IMR-90 (cell line): ENCODE data around the gene BMP3. TPM values are rescaled to one million over a fixed set of nuclear protein-coding genes. Genes with fewer than 3 reads are reported as not detected.

Experiments
- ATAC-seq: fragments of 200-7000 bp; cut with Tn5 transposase; 2 replicates; pipeline ENCODE4 v1.9.1; 2020; ENCODE audit warnings: low read depth, mild to moderate bottlenecking, moderate library complexity
- BruUV-seq: library from RNA; stranded (reverse); fragments of 400-500 nt; replicated peaks from 2 replicates; lab custom pipeline; 2021; lab: Mats Ljungman, UMichigan
- CTCF ChIA-PET: fragments of 300-600 bp; formaldehyde crosslinking; extraction: SDS; loops from one replicate; lab custom pipeline; 2021; ENCODE audit warnings: antibody characterized with exemption; lab: Yijun Ruan, JAX
- POLR2A ChIA-PET: fragments of 300-600 bp; sonication (Branson Sonifier 250); formaldehyde crosslinking; loops from one replicate; lab custom pipeline; 2022; ENCODE audit warnings: antibody characterized with exemption; ENCODE audit not compliant: unreplicated experiment; lab: Charles Lee
- DNase-seq: peaks from one replicate; pipeline ENCODE4 v3.0.0; 2013
- H2AFZ ChIP-seq: replicated peaks from 2 replicates; pipeline ENCODE3; 2013; ENCODE audit warnings: low read length, mild to moderate bottlenecking; ENCODE audit not compliant: poor library complexity
- H2AK5ac ChIP-seq: 2 replicates; pipeline ENCODE4 v1.6.1; 2013; ENCODE audit warnings: low read depth, low read length, inconsistent platforms
- H2AK9ac ChIP-seq: replicated peaks from 2 replicates; pipeline ENCODE3; 2013; ENCODE audit warnings: mild to moderate bottlenecking, low read depth, low read length, moderate library complexity; ENCODE audit not compliant: poor library complexity
- H2BK120ac ChIP-seq: 2 replicates; pipeline ENCODE4 v1.6.1; 2013; ENCODE audit warnings: low read depth, low read length, inconsistent platforms
- H2BK15ac ChIP-seq: 3 replicates; pipeline ENCODE4 v1.6.1; 2013; ENCODE audit warnings: low read depth, low read length, inconsistent platforms
- H2BK20ac ChIP-seq: 2 replicates; pipeline ENCODE4 v1.6.1; 2013; ENCODE audit warnings: low read depth, mild to moderate bottlenecking, inconsistent platforms, low read length, moderate library complexity
- H2BK5ac ChIP-seq: 2 replicates; pipeline ENCODE4 v1.6.1; 2013; ENCODE audit warnings: mild to moderate bottlenecking, low read depth, low read length, inconsistent platforms; ENCODE audit not compliant: poor library complexity, severe bottlenecking
- H3K14ac ChIP-seq: replicated peaks from 2 replicates; pipeline ENCODE4 v1.6.1; 2013; ENCODE audit warnings: low read depth, low read length, inconsistent platforms
- H3K18ac ChIP-seq: 2 replicates; pipeline ENCODE4 v1.6.1; 2013; ENCODE audit warnings: low read depth, low read length, control low read depth
- H3K23ac ChIP-seq: 2 replicates; pipeline ENCODE4 v1.6.1; 2013; ENCODE audit warnings: low read depth, low read length, inconsistent platforms
- H3K27ac ChIP-seq: 2 replicates; pipeline ENCODE4 v1.5.1; 2013; ENCODE audit warnings: mild to moderate bottlenecking, control low read depth, low read length; ENCODE audit not compliant: insufficient read depth
- H3K27me3 ChIP-seq: 2 replicates; pipeline ENCODE4 v1.6.1; 2013; ENCODE audit warnings: low read length; ENCODE audit not compliant: control insufficient read depth, insufficient read depth
- H3K36me3 ChIP-seq: 2 replicates; pipeline ENCODE4 v1.6.1; 2013; ENCODE audit warnings: low read length, mixed read lengths; ENCODE audit not compliant: control insufficient read depth, insufficient read depth
- H3K4ac ChIP-seq: 2 replicates; pipeline ENCODE4 v1.6.1; 2013; ENCODE audit warnings: low read depth, low read length, inconsistent platforms
- H3K4me1 ChIP-seq: 2 replicates; pipeline ENCODE4 v1.6.1; 2013; ENCODE audit warnings: low read length, mixed read lengths; ENCODE audit not compliant: control insufficient read depth, insufficient read depth
- H3K4me2 ChIP-seq: 2 replicates; pipeline ENCODE4 v1.6.1; 2013; ENCODE audit warnings: low read depth, mild to moderate bottlenecking, control low read depth, low read length, moderate library complexity
- H3K4me3 ChIP-seq: 2 replicates; pipeline ENCODE4 v1.5.1; 2013; ENCODE audit warnings: low read depth, mild to moderate bottlenecking, control low read depth, low read length, moderate library complexity; ENCODE audit not compliant: insufficient read depth
- H3K56ac ChIP-seq: 2 replicates; pipeline ENCODE4 v1.6.1; 2013; ENCODE audit warnings: low read length, inconsistent platforms; ENCODE audit not compliant: insufficient read depth; ENCODE audit errors: extremely low read depth
- H3K79me1 ChIP-seq, 2 experiments: 2 replicates each; pipeline ENCODE4 v1.6.1; 2013; ENCODE audit warnings: low read length in 2 of 2, inconsistent platforms in 1 of 2, low read depth in 1 of 2
- H3K9ac ChIP-seq: 2 replicates; pipeline ENCODE4 v1.6.1; 2013; ENCODE audit warnings: low read depth, low read length, control low read depth
- H3K9me1 ChIP-seq: 2 replicates; pipeline ENCODE4 v1.6.1; 2013; ENCODE audit warnings: low read length, inconsistent platforms; ENCODE audit not compliant: insufficient read depth
- H3K9me3 ChIP-seq: 2 replicates; pipeline ENCODE4 v1.6.1; 2013; ENCODE audit warnings: low read length; ENCODE audit not compliant: control insufficient read depth, insufficient read depth
- H4K20me1 ChIP-seq: 2 replicates; pipeline ENCODE4 v1.6.1; 2013; ENCODE audit warnings: low read length, inconsistent platforms; ENCODE audit not compliant: insufficient read depth
- H4K5ac ChIP-seq: 2 replicates; pipeline ENCODE4 v1.6.1; 2013; ENCODE audit warnings: mild to moderate bottlenecking, low read depth, low read length, control low read depth
- H4K8ac ChIP-seq, 2 experiments: 2 replicates each; pipeline ENCODE4 v1.6.1; 2013; ENCODE audit warnings: low read depth in 2 of 2, low read length in 2 of 2, control low read depth in 1 of 2, inconsistent platforms in 1 of 2
- H4K91ac ChIP-seq: 2 replicates; pipeline ENCODE4 v1.6.1; 2013; ENCODE audit warnings: low read depth, low read length, inconsistent platforms; ENCODE audit not compliant: insufficient read depth
- CEBPB ChIP-seq: IDR thresholded peaks from 2 replicates; pipeline ENCODE4 v1.6.1; 2012; ENCODE audit warnings: low read depth, low read length, improper control_type of control experiment
- CTCF ChIP-seq: conservative IDR thresholded peaks from 2 replicates; pipeline ENCODE4 v1.5.1; 2012; ENCODE audit warnings: mild to moderate bottlenecking, low read depth, low read length, improper control_type of control experiment
- ELK1 ChIP-seq: fragments of 150-350 bp; IDR thresholded peaks from 2 replicates; pipeline ENCODE4 v1.6.1; 2016; ENCODE audit warnings: low read depth, mild to moderate bottlenecking, low read length, moderate library complexity, borderline replicate concordance
- FOS ChIP-seq: fragments of 150-350 bp; IDR thresholded peaks from 2 replicates; pipeline ENCODE4 v1.6.1; 2016; ENCODE audit warnings: low read depth, low read length
- MAFK ChIP-seq: IDR thresholded peaks from 2 replicates; pipeline ENCODE4 v1.6.1; 2012; ENCODE audit warnings: low read depth, low read length, improper control_type of control experiment
- MAZ ChIP-seq: IDR thresholded peaks from 2 replicates; pipeline ENCODE4 v1.6.1; 2012; ENCODE audit warnings: low read depth, mild to moderate bottlenecking, low read length, improper control_type of control experiment, moderate library complexity, borderline replicate concordance
- MXI1 ChIP-seq: IDR thresholded peaks from 2 replicates; pipeline ENCODE4 v1.6.1; 2012; ENCODE audit warnings: low read depth, mild to moderate bottlenecking, low read length, moderate library complexity, borderline replicate concordance
- NFE2L2 ChIP-seq: fragments of 150-350 bp; IDR thresholded peaks from 2 replicates; pipeline ENCODE4 v1.6.1; 2016; ENCODE audit warnings: low read depth, mild to moderate bottlenecking, low read length
- POLR2A ChIP-seq: IDR thresholded peaks from 2 replicates; pipeline ENCODE4 v1.6.1; 2012; ENCODE audit warnings: mild to moderate bottlenecking, low read depth, low read length
- RAD21 ChIP-seq: IDR thresholded peaks from 2 replicates; pipeline ENCODE4 v1.6.1; 2012; ENCODE audit warnings: low read length, improper control_type of control experiment
- RCOR1 ChIP-seq: IDR thresholded peaks from 2 replicates; pipeline ENCODE4 v1.6.1; 2012; ENCODE audit warnings: mild to moderate bottlenecking, low read length, improper control_type of control experiment; ENCODE audit not compliant: insufficient replicate concordance
- RFX5 ChIP-seq: IDR thresholded peaks from 2 replicates; pipeline ENCODE4 v1.8.0; 2012; ENCODE audit warnings: low read depth, mild to moderate bottlenecking, low read length, moderate library complexity
- SMC3 ChIP-seq: fragments of 150-350 bp; IDR thresholded peaks from 2 replicates; pipeline ENCODE4 v1.6.1; 2016; ENCODE audit warnings: low read depth, mild to moderate bottlenecking, antibody characterized with exemption, low read length, moderate library complexity
- WGBS, 2 experiments: methylation state at CpG; one replicate each; pipeline versions ENCODE4 v1.1.5 to v1.1.7; 2013; ENCODE audit warnings: missing lambda C conversion rate in 2 of 2; ENCODE audit not compliant: insufficient read length in 1 of 2; ENCODE audit errors: extremely low coverage in 2 of 2; 5-methylcytosine and 5-hydroxymethylcytosine counted together
- dilution Hi-C: fragments of 300-500 bp; cut with HindIII; formaldehyde crosslinking; loops from one replicate; pipeline ENCODE4 v1.14.3; 2018; ENCODE audit warnings: low sequenced_read_pairs; ENCODE audit not compliant: unreplicated experiment
- in situ Hi-C: fragments of 300-500 bp; cut with MboI; formaldehyde crosslinking; loops from 3 replicates; pipeline ENCODE4 v1.14.3; 2019; ENCODE audit warnings: low sequenced_read_pairs, inconsistent platforms, mixed read lengths
- intact Hi-C: fragments of 100-400 bp; cut with micrococcal nuclease; formaldehyde crosslinking; loops from 2 replicates; pipeline ENCODE4 v1.10.0; 2022
- polyA plus RNA-seq, 3 experiments: library from polyadenylated mRNA; depleted of rRNA; stranded (reverse); fragments of >200 nt; gene quantifications; 2 replicates each; pipeline ENCODE4 v1.2.3, GENCODE V29; 2012; ENCODE audit warnings: low replicate concordance in 1 of 3
- total RNA-seq: library from RNA; depleted of rRNA; stranded (reverse); fragments of >200 nt; gene quantifications from 2 replicates; pipeline ENCODE4 v1.2.3, GENCODE V29; 2012
- TF ChIP-seq, protein P1 (sequence below): fragments of 150-350 bp; IDR thresholded peaks from 2 replicates; pipeline ENCODE4 v1.6.1; 2017; ENCODE audit warnings: mild to moderate bottlenecking, antibody characterized with exemption, low read length, low read depth

BMP3 gene
- total and polyA plus RNA-seq, 2 of the 4 experiments (the other 2 are of a cell fraction) = under 0.01 to 0.10 TPM

DNA sequence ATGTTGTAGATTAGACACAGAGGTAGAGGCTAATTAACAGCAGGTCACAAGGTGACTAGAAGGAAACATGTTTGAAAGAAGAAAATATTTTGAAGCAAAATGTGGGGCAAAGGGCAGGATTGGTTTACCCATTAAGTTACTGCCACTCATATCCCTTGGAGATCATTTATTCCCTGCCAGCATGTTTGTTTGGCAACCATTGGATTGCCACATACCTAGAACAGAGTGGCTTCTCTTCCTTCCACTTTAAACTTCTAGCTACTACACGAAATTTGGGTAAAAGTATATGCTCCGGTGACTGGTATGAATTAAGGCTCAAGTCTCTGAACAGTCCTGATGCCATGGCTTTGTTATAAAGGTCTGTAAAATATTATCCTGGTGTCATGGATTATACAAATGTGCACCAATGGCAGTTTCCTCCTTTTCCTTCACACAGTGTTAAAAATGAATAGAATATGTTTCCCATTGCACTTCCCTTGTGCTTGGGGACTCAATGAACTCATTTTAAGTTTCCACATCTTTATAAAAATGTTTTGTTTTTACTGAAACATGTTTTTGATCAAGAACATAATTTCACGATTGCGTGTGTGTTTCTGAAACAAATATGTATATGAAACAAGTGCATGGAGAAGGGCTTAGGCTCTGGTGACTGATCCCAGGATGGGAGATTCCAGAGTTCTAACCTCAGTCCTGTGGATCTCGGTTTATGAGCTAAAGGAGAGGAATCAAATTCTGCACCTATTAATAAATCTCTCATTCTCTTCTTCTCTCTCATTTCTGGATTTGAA, 12.3 kb downstream of the BMP3 start:
- no CpG with 5 or more reads among the region's 5 CpGs for WGBS, 2 experiments
- Histone ChIP-seq H3K14ac (no peak overlapping the region), H2BK20ac (no peak overlapping the region), H4K20me1 (no peaks in the 10 kb centered on the region), H2BK15ac (no peak overlapping the region), H3K4me1 (peaks cover 2% of the 10 kb centered on the region; the same call in 1 of the 2 replicates), H3K9me3 (no peaks in the 10 kb centered on the region), H3K9ac (no peak overlapping the region), H3K79me1 (no peaks in the 10 kb centered on the region), H4K5ac (no peak overlapping the region), H3K18ac (no peak overlapping the region), H3K56ac (no peak overlapping the region), H3K23ac (no peak overlapping the region), H2BK120ac (no peak overlapping the region), H3K4ac (no peak overlapping the region), H3K27me3 (peaks cover 2% of the 10 kb centered on the region), H2AFZ (no peak overlapping the region), H3K4me2 (no peak overlapping the region), H3K27ac (no peak overlapping the region), H4K8ac (no peak overlapping the region), H3K36me3 (no peaks in the 10 kb centered on the region), H3K4me3 (no peak overlapping the region), H2AK5ac (no peak overlapping the region), H2AK9ac (no peak overlapping the region), H4K91ac (no peak overlapping the region), H3K9me1 (no peaks in the 10 kb centered on the region), H2BK5ac (no peak overlapping the region)
- CTCF ChIA-PET = interaction anchor here (0.6 to 1.5 kb wide), 3 partner anchors 9 to 680 kb away, joined by 3 to 4 read pairs (median 3); no protein-coding TSS in a partner anchor
- dilution Hi-C loops (no loop called here), intact Hi-C loops (no loop called here), in situ Hi-C loops (loop anchor here (5.0 kb wide), 1 partner anchor 680 kb away; no protein-coding TSS in a partner anchor)
- TF ChIP-seq RAD21 (no peak), CTCF (no peak), ELK1 (no peak), SMC3 (no peak), POLR2A (no peak), RCOR1 (no peak), FOS (no peak), RFX5 (no peak), MAZ (no peak), MXI1 (no peak), MAFK (no peak), CEBPB (no peak), NFE2L2 (no peak)
- TF ChIP-seq, protein P1, sequence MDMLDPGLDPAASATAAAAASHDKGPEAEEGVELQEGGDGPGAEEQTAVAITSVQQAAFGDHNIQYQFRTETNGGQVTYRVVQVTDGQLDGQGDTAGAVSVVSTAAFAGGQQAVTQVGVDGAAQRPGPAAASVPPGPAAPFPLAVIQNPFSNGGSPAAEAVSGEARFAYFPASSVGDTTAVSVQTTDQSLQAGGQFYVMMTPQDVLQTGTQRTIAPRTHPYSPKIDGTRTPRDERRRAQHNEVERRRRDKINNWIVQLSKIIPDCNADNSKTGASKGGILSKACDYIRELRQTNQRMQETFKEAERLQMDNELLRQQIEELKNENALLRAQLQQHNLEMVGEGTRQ = no peak
- no peak for DNase-seq
- no TSS peak for BruUV-seq
- POLR2A ChIA-PET = no interaction called here
- no peak for ATAC-seq
